Ecto neural progenitor cell (in vitro differentiated cells): ENCODE data around the gene ARHGAP1.
"Not testable (repeated sequence)": the region's sequence is repeated elsewhere in the genome, so short reads cannot be mapped to it uniquely, and the experiment has no call there.

ENCODE experiments used
- DNase-seq: peaks from one replicate; pipeline ENCODE4 v3.0.0-alpha.2; 2018; ENCODE audit warnings: low spot score

The ARHGAP1 gene

DNA sequence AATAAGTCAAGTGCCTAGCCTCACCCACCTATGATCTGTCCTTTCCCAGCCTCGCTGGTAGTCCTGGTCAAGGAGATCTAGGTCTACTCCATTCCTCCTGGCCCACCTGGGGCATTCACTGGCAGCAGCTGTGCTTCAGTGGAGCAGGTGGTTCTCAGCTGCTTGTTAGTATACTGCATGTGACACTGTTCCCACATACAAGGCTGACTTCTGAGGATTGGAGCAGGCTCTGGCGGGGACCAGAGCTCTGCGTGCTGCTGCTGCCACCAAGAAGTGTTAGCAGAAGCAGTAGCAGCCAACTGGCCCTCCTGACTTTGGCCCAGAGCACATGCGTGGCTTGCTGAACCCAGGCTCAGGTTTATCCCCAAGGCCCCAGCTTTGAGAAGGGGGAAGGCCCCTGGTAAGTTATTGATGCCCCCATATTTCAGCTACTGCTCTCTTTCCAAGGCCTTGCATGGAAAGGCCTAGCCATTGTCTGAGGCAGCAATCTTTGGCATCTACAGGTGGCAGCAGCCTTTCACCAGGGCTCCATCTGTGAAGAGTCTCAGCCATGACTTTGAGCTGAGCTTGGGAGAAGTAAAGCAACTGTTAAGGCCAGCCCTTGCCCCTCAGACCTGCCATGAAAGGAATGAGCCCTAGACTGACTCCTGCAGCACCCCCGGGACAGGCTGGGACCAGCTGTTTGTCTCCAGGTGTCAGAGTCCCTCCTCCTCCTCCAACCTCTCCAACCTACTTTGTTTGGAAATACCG lies 26.5 kb downstream of the ARHGAP1 start:
- DNase-seq: no peak

- DNase-seq: no peak
These were observed 28.0 kb downstream of the ARHGAP1 start for GRCh38 chr11:46672381-46672839.

DNA sequence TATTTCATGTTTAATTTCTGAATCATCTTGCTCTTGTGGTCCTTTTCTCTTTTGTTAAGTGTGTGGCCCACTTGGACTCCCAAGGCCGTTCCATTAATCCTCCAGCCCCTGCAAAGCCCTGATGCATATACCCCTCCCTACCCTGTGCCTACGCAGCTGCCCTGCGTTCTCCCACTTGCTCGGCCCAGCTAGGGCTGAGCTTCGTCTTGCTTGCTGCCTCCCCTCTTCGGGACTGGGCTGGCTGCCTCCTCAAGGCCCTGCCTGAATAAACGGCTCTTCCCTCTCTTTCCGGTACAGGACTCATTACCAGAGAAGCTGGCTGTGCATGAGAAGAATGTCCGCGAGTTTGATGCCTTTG lies 28.5 kb downstream of the ARHGAP1 start:
- no peak for DNase-seq

DNA sequence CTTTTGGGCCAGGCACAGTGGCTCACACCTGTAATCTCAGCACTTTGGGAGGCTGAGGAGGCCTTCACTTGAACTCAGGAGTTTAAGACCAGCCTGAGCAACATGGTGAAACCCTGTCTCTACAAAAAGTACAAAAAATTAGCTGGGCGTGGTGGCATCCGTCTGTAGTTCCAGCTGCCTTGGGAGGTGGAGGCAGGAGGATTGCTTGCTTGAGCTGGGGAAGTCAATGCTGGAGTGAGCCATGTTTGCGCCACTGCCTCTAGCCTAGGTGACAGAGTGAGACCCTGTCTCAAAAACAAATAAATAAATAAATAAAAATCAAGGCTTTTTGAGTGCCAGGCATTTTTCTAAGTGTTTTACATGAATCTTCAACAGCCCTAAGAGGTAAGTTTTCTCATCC lies 29.9 kb downstream of the ARHGAP1 start:
- DNase-seq: not testable (repeated sequence)

- no peak for DNase-seq
These were observed 30.7 kb downstream of the ARHGAP1 start for GRCh38 chr11:46669711-46670139.

GRCh38 chr11:46668480-46669085 lies 31.8 kb downstream of the ARHGAP1 start:
- DNase-seq: no peak

GRCh38 chr11:46667043-46667481 lies 33.4 kb downstream of the ARHGAP1 start:
- DNase-seq: no peak

- no peak for DNase-seq
These were observed 33.9 kb downstream of the ARHGAP1 start for GRCh38 chr11:46666516-46666915.

DNA sequence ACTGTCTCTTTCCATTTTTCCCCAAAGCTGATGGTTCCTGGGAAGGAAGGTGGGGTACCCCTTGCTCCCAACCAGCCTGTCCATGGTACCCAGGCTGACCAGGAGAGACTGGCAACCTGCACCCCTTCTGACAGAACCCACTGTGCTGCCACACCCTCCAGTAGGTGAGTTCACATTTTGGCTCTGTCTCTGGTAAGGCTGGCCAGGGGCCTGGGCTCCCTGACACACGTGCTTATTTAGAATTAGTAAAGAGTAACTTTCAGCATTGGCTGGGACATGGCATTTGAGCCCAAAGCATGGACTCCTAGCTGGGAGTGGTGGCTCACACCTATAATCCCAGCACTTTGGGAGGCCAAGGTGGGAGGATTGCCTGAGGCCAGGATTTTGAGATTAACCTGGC lies 35.1 kb downstream of the ARHGAP1 start:
- no peak for DNase-seq

DNA sequence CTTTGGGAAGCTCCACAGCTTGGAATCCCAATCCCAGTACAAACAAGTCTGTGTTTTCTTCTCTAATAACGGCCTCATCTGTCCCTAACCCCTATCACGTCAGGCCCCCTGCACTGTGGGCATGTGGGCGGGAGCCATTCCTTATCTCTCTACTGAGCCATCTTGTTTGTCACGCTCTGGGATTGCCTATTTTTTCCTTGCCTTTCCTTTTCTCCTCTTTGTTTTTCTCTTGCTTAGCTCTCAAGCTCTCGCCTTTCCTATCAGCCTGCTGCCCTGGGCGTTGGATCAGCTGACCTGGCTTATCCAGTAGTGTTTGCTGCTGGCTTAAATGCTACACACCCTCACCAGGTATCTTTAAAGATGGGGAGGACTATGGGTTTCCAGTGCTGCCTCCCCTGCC lies 35.8 kb downstream of the ARHGAP1 start:
- DNase-seq: no peak

DNA sequence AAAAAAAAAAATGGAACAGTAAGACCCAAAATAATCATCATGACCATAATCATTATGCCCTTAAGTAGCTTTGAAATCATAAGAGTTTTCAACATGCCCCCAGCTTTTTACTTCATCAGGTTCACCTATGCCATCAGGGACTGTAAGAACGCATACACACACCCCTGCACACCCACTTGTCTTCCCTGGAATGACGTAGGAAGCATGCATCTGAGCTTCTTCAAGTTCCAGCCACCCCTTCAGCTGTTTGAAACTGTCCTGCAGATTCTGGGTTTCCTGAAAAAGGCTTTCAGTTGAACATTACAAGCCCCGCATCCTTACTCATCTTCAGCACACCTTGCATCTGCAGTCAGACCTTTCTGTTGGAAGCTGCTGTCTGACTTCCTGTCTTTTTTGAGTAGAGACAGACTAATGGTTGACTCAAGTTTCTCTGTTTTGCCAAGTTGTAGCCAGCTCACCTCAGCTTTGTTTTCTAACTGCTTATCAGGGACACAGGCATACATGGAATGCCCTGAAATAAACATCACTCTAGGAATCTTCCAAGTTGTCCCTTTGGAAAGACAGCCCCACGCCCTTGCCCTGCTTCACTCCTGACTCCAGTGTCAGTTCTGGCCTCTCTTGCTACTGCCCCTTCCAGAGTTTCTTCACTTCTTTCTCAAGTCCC lies 37.0 kb downstream of the ARHGAP1 start:
- DNase-seq: no peak

- no peak for DNase-seq
These were observed 38.1 kb downstream of the ARHGAP1 start for GRCh38 chr11:46662366-46662765.

DNA sequence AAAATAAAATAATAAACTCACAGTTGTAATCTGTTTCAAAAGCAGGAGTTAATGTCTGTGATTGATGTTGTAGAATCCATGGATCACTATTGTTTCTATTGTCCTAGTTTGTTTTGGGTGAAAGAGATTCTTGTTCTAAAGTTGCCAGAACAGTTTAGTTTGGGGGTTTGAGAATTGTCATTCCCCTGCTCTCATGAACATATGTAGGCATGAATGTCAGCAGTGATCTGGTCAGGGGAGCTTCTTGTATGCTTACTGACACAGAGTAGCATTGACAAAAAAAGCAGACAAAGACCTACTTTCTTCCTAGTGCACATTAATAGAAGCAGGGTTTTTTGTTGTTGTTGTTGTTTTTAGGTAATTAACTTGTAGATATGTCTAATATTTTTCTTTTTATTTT lies 38.6 kb downstream of the ARHGAP1 start:
- DNase-seq: no peak

- DNase-seq: no peak
These were observed 40.5 kb downstream of the ARHGAP1 start for GRCh38 chr11:46659908-46660307.

DNA sequence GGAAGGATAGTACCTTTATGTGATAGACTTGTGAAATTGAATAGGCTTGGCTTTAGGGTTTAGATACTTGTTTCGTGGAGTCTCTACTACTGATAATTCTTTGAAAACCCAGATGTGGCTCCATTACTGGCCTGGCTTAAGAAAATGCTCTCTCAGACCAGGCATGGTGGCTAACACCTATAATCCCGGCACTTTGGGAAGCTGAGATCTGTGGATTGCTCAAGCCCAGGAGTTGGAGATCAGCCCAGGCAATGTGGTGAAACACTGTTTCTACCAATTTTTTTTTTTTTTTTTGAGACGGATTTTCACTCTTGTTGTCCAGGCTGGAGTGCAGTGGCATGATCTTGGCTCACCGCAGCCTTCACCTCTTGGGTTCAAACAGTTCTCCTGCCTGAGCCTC lies 42.2 kb downstream of the ARHGAP1 start:
- no peak for DNase-seq

DNA sequence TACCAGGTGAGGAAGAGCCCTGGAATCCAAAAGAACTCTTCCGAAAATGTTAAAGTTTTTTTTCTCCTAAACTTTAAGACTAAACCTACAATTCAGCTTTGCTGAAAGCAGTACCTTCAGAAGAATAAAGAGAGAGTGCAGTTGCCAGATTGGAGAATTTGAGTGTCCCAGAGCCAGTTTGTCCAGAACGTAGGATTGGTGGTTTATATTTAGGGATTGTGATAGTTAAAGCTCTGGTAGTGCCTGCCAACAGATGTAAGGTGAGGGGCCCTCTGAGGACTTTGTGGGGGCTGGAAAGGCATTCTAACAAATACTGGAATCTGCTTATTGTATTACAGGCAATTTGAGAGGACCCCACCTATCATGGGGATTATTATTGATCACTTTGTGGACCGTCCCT lies 43.2 kb downstream of the ARHGAP1 start:
- DNase-seq: no peak

- no peak for DNase-seq
These were observed 44.8 kb downstream of the ARHGAP1 start for GRCh38 chr11:46655631-46656030.

DNA sequence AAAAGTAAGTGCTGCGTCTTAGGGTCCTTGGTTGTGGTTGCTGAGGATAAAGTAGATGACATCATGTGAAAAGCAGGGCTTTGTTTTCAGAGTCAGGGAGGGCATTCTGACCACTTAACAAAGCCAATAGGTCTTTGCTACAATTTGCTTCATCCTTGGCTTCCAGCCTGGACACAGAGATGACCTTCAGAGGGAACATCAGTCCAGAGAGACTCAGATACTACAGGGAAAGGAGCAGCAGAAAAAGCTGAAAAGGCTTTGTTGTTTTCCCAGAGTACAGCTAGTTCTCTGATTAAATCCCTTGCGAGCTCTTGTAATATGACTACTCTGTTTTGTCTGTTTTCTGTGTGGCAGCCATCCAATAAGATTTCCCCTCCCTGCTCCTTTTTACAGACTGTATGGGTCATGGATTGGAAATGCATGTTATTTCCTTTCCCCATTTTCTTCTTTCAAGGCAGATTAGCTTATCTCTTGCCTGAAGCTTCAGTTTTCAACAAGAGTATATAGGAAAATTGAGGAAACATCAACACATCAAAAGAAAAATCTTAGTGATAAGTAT lies 51.2 kb downstream of the ARHGAP1 start:
- DNase-seq: no peak

GRCh38 chr11:46643986-46644385 lies 56.4 kb downstream of the ARHGAP1 start:
- no peak for DNase-seq

GRCh38 chr11:46643531-46643930 lies 56.9 kb downstream of the ARHGAP1 start:
- DNase-seq: no peak

DNA sequence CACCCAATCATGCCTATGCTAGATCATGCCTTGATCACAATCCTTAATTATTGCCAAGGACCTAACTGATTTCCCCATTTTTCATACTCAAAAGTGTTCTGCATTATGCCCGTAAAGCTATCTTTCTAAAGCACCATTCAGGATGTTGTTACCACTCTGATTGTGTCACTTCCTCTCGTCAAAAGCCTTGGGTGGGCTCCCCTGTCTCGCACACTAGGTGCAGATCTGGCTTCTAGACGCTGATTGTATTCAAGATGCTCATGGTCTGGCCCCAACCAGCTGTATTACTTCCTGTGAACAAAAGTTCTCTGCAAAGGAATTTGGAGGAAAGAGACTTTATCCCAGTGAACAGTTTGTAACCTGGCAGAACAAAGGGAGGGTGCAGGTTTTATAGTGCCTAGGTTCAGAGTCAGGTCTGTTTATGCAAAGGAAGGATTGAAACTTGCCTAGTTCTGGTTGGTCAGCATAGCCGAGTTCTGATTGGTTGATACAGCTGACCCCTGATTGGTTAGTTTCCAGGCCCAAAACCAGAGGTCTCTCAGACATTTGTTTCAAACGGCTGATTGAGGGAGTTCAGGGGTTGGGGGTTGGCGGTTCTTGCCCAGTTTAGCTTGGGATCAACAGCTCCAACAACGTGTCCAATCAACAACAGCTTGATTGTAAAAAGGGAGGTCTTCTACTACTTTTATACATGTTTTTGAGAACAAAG lies 57.6 kb downstream of the ARHGAP1 start:
- no peak for DNase-seq

DNA sequence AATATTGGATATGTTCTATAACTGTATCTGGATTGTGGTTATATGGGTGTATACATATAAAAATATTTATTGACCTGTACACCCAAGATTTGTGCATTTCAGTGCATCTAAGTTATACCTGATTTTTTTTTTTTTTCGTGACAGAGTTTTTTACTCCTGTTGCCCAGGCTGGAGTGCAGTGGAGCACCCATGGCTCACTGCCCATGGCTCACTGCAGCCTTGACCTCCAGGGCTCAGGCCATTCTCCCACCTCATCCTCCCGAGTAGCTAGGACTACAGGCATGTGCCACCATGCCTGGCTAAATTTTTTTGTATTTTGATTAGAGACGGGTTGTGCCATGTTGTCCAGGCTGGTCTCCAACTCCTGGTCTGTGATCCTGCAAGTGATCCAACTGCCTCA lies 58.8 kb downstream of the ARHGAP1 start:
- no peak for DNase-seq
